GM18502 (cell line): Measurements from ENCODE around the gene TBC1D2.
"Not testable (repeated sequence)": the region's sequence is repeated elsewhere in the genome, so short reads cannot be mapped to it uniquely, and the experiment has no call there.

Experiments
- ATAC-seq: cut with Tn5 transposase; IDR thresholded peaks from one replicate; pipeline ENCODE4 v1.9.1; 2021; ENCODE audit warnings: mild to moderate bottlenecking; ENCODE audit not compliant: unreplicated experiment, poor library complexity

TBC1D2 gene, protein sequence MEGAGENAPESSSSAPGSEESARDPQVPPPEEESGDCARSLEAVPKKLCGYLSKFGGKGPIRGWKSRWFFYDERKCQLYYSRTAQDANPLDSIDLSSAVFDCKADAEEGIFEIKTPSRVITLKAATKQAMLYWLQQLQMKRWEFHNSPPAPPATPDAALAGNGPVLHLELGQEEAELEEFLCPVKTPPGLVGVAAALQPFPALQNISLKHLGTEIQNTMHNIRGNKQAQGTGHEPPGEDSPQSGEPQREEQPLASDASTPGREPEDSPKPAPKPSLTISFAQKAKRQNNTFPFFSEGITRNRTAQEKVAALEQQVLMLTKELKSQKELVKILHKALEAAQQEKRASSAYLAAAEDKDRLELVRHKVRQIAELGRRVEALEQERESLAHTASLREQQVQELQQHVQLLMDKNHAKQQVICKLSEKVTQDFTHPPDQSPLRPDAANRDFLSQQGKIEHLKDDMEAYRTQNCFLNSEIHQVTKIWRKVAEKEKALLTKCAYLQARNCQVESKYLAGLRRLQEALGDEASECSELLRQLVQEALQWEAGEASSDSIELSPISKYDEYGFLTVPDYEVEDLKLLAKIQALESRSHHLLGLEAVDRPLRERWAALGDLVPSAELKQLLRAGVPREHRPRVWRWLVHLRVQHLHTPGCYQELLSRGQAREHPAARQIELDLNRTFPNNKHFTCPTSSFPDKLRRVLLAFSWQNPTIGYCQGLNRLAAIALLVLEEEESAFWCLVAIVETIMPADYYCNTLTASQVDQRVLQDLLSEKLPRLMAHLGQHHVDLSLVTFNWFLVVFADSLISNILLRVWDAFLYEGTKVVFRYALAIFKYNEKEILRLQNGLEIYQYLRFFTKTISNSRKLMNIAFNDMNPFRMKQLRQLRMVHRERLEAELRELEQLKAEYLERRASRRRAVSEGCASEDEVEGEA

GRCh38 chr9:98255578-98256296 lies at the start of gene TBC1D2:
Gene TBC1D2 (minus strand): TSS chr9:98255649. CDS start chr9:98255541, 108 bp downstream.
- peak; percentile 89 for ATAC-seq

- ATAC-seq: no peak
Observed at GRCh38 chr9:98304381-98304780, 48.9 kb upstream of the TBC1D2 start.

- no peak for ATAC-seq
Observed at GRCh38 chr9:98303633-98304125, 48.2 kb upstream of the TBC1D2 start.

- ATAC-seq: no peak
Observed at GRCh38 chr9:98302938-98303632, 47.6 kb upstream of the TBC1D2 start.

GRCh38 chr9:98302150-98302549 lies 46.7 kb upstream of the TBC1D2 start:
- ATAC-seq: no peak

DNA sequence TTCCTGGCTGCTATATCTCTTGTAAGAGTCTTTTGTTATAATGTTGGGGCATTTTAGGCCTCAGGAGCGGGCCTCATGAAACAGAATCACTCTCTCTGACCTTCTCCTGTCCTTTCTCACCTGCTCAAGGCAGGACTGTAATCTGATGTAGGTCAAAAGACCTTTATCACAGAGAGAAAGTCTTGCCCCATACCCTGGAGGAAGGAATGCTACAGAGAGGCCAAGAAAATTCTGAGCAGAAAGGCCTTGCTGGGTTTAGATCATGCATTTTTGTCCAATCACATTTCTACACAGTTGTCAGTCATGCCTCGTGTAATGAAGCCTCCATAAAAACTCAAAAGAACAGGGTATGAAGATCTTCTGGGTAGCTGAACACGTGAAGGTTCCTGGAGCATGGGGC lies 45.2 kb upstream of the TBC1D2 start:
- no peak for ATAC-seq

GRCh38 chr9:98298476-98298875 lies 43.0 kb upstream of the TBC1D2 start:
- ATAC-seq: no peak

DNA sequence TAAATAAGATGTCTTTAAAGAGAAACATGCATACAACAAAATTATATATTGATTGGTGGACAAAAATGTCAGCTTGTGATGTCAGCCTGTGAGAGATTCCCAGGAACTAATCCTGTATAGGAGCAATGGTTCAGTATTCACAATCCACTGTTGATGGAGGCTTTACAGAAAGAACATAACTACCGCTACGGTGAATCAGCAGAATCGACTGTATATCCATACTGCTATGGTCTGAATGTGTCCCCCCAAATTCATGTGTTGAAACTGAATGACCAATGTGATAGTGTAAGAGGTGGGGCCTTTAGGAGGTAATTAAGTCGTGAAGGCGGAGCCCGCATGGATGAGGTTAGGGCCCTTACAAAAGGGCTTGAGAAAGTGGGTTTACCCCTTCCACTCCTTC lies 40.4 kb upstream of the TBC1D2 start:
- no peak for ATAC-seq

DNA sequence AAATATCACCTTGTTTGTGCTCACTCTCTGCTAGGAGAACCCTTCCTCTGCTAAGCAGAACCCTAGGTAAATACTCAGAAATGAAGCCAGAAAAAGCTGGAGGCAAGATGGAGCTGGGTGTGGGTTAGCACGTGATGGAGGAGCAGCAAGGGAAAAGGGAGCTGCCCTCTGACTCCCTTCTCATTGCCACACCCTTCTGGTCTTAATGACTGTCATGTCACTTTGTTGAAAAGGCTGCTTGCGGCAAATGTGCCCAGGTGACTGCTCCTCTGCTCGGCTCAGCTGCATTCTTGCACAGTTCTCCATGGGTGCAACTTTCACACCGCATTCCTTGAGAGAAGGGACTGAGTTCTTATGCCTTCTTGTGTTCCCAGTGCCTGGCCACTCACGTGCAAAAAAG lies 36.4 kb upstream of the TBC1D2 start:
- ATAC-seq: no peak

- ATAC-seq: no peak
Observed at GRCh38 chr9:98290411-98290810, 35.0 kb upstream of the TBC1D2 start.

DNA sequence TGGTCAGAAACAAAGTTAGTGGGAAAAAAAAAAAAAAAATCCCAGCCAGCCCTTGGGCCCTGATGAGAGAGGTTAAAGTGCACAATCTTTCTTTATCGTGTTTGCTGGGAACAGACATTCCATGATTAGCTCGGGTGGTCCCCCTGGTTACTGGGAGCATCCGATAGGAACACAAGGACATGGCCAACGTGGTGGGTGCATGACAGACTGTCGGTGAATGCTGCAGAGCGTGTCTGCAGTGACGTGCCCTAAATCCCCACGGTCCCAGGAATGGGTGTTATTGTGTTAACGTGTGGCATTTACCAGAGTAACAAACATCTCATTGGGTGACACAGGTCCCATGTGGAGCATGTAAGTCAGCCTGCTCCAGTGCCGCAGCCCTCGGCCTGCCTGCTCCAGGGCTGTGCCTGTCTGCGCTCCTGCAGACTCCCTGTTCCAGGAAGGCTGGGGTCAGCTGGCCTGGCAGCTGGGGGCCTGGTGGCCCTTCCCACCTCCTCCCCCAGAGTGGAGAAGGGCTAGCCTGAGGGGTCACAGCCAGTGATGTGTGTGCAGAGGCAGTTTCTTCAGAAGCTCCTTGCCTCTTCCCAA lies 34.3 kb upstream of the TBC1D2 start:
- ATAC-seq: no peak

GRCh38 chr9:98288881-98289280 lies 33.4 kb upstream of the TBC1D2 start:
- ATAC-seq: no peak

DNA sequence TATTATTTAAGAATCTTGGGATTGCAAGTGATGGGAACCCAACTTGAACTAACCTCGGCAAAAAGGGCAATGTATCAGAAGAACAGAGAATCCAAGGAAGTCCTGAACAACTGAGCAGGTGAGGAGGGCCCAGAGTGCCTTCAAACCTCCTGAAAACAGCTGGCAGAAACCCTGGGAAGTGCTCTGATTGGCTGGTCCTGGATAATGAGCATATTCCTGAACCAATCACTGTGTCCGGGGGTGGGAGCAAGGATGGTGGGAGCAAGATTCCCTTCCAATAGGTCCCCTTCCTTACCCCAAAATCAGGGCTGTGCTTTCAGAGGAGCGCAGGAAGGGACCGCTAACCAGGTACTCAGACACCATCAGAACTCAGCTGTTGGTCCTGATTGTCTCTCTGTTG lies 31.9 kb upstream of the TBC1D2 start:
- no peak for ATAC-seq

GRCh38 chr9:98285446-98285845 lies 30.0 kb upstream of the TBC1D2 start:
- no peak for ATAC-seq

GRCh38 chr9:98284754-98285153 lies 29.3 kb upstream of the TBC1D2 start:
- no peak for ATAC-seq

DNA sequence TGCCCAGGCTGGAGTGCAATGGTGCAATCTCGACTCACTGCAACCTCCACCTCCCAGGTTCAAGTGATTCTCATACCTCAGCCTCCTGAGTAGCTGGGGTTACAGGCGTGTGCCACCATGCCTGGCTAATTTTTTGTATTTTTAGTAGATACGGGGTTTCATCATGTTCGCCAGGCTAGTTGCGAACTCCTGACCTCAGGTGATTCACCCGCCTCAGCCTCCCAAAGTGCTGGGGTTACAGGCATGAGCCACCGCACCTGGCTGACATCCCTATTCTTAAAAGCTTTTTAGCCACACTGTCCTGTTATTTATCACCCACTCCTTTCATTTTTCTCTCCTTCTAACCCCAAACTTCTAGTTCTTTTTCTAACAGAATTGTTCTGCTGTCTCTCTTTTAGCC lies 27.7 kb upstream of the TBC1D2 start:
- not testable (repeated sequence) for ATAC-seq

- ATAC-seq: no peak
Observed at GRCh38 chr9:98281281-98281680, 25.8 kb upstream of the TBC1D2 start.

- ATAC-seq: no peak
Observed at GRCh38 chr9:98280574-98280973, 25.1 kb upstream of the TBC1D2 start.

- no peak for ATAC-seq
Observed at GRCh38 chr9:98280162-98280561, 24.7 kb upstream of the TBC1D2 start.
